Globus pallidus (tissue), 1 donor: ENCODE results near the gene ATAD3A.

ENCODE experiments used
- DNase-seq: peaks from one replicate; pipeline ENCODE4 v3.0.0-alpha.2; 2015; ENCODE audit warnings: low spot score

ATAD3A gene

DNA sequence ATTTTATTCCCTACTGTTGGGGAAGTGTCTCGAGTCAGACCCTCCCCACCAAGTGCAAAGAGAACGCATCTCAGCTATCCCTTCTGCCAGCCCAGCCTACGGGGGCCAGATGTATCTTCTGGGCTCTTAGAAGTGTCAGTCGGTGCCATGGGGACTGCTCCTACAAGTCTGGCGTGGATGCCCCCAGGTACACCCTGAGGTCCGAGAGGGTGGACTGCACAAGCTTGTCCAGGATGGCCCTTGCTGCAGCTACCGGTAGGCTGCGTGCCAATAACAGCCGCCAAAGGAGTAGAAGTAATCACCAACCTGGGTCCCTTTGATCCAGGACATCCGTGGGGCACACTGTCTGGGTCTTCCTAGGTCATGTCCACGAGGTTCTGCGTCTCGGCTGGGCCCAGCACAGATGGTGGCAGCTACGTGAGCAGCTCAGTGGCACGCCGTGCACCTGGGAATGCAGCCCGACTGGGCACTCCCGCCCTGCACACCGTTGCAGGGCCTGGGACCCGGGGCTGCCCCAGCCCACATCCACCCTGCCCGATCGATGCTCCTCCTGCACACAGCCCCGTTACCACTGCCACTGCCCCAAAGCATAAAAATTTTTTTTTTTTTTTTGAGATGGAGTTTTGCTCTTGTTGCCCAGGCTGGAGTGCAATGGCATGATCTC lies 71.5 kb downstream of the ATAD3A start:
- DNase-seq = no peak
